ENCODE data around the gene MLLT3.

DNA sequence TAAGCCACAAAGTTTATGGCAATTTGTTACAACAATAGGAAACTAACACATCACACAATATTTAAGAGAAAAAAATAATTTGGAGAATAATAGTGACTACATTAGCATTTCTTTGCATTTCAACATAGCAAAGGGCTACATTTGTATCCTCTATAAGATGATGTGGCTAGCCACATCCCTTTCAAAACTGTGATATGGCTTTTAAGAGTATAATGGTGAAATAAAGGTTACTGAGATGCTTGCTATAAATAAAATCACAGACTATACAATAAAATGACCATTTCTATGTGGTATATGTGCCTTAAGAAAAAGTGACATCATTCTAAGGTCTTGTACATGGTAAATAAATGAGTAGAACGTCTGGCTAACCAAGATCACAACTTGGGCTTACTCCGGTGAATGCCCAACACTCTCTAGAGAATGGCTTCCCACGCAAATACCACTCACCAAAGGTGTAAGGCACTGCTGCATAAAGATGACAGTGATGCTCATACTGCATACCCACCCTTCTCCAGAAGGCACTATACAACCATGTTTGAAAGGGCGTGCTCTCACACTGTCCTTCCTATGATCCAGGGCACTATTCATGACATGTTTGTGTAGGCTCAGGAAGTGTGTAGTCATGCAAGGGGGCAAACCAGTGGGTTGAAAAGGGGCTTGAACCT is 286.5 kb downstream of the MLLT3 start:
- TF ChIP-seq SPI1 (IDR thresholded peaks at IDR 0.05; ENCODE audit: low read depth, low read length), result no peak
- TF ChIP-seq POLR2A (IDR thresholded peaks at IDR 0.05; ENCODE audit: low read depth, low read length), result no peak
